SK-N-SH treated with all-trans-retinoic acid at 6 μM for 48 hours (cell line): ENCODE measurements around the gene FAM83E.

Experiments
- ARNTL ChIP-seq: fragments of 450-650 bp; formaldehyde crosslinking; IDR thresholded peaks from 2 replicates; pipeline ENCODE4 v1.5.0; 2020; ENCODE audit warnings: low read depth, mild to moderate bottlenecking, moderate library complexity, borderline replicate concordance
- BACH2 ChIP-seq: fragments of 250-450 bp; sonication (Bioruptor Pico); IDR thresholded peaks from 2 replicates; pipeline ENCODE4 v1.9.0; 2021; ENCODE audit warnings: mild to moderate bottlenecking, borderline replicate concordance
- CREB5 ChIP-seq: fragments of 250-450 bp; sonication (Bioruptor Pico); IDR thresholded peaks from 2 replicates; pipeline ENCODE4 v1.5.1; 2020; ENCODE audit warnings: low read depth, mild to moderate bottlenecking, moderate library complexity
- CSDC2 ChIP-seq: fragments of 250-450 bp; sonication (Bioruptor Pico); IDR thresholded peaks from 2 replicates; pipeline ENCODE4 v1.5.0; 2020; ENCODE audit warnings: mild to moderate bottlenecking, moderate library complexity
- CSRNP3 ChIP-seq: fragments of 250-450 bp; sonication (Bioruptor Pico); IDR thresholded peaks from 2 replicates; pipeline ENCODE4 v1.5.1; 2021; ENCODE audit warnings: mild to moderate bottlenecking, moderate library complexity
- GLIS3 ChIP-seq: fragments of 250-450 bp; sonication (Bioruptor Pico); IDR thresholded peaks from 2 replicates; pipeline ENCODE4 v1.5.0; 2020; ENCODE audit warnings: mild to moderate bottlenecking, moderate library complexity
- PATZ1 ChIP-seq: fragments of 250-450 bp; sonication (Bioruptor Pico); IDR thresholded peaks from 2 replicates; pipeline ENCODE4 v1.8.0; 2020; ENCODE audit warnings: mild to moderate bottlenecking, moderate library complexity, borderline replicate concordance
- RARB ChIP-seq: fragments of 250-450 bp; sonication (Bioruptor Pico); IDR thresholded peaks from 2 replicates; pipeline ENCODE4 v1.8.0; 2021; ENCODE audit warnings: mild to moderate bottlenecking, moderate library complexity
- SNAI2 ChIP-seq: fragments of 250-450 bp; sonication (Bioruptor Pico); IDR thresholded peaks from 2 replicates; pipeline ENCODE4 v1.5.0; 2020; ENCODE audit warnings: mild to moderate bottlenecking, moderate library complexity
- TCF4 ChIP-seq: fragments of 250-450 bp; sonication (Bioruptor Pico); IDR thresholded peaks from 2 replicates; pipeline ENCODE4 v1.8.0; 2021; ENCODE audit warnings: mild to moderate bottlenecking, moderate library complexity, borderline replicate concordance
- ZFP3 ChIP-seq: fragments of 250-450 bp; sonication (Bioruptor Pico); IDR thresholded peaks from 2 replicates; pipeline ENCODE4 v1.5.0; 2020; ENCODE audit warnings: mild to moderate bottlenecking, moderate library complexity
- ZFP30 ChIP-seq: fragments of 450-650 bp; formaldehyde crosslinking; IDR thresholded peaks from 2 replicates; pipeline ENCODE4 v1.5.0; 2022; ENCODE audit warnings: mild to moderate bottlenecking, moderate library complexity
- ZNF8 ChIP-seq: fragments of 450-650 bp; formaldehyde crosslinking; IDR thresholded peaks from 2 replicates; pipeline ENCODE4 v1.5.0; 2020; ENCODE audit warnings: mild to moderate bottlenecking, moderate library complexity

DNA sequence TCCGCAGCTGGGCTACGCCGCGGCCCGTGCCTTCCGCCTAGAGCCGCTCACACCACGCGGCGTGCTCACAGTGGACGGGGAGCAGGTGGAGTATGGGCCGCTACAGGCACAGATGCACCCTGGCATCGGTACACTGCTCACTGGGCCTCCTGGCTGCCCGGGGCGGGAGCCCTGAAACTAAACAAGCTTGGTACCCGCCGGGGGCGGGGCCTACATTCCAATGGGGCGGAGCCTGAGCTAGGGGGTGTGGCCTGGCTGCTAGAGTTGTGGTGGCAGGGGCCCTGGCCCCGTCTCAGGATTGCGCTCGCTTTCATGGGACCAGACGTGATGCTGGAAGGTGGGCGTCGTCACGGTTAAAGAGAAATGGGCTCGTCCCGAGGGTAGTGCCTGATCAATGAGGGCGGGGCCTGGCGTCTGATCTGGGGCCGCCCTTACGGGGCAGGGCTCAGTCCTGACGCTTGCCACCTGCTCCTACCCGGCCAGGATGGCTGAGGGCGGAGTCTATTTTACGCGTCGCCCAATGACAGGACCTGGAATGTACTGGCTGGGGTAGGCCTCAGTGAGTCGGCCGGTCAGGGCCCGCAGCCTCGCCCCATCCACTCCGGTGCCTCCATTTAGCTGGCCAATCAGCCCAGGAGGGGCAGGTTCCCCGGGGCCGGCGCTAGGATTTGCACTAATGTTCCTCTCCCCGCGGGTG lies 14.9 kb upstream of the FAM83E start:
- TF ChIP-seq ARNTL (no peak), ZFP30 (CRISPR knock-in tag) (no peak), ZFP3 (CRISPR knock-in tag) (no peak), PATZ1 (no peak), RARB (CRISPR knock-in tag) (no peak), CSDC2 (no peak), GLIS3 (CRISPR knock-in tag) (no peak), CREB5 (no peak), BACH2 (no peak), CSRNP3 (CRISPR knock-in tag) (no peak), ZNF8 (CRISPR knock-in tag) (no peak), TCF4 (no peak), SNAI2 (CRISPR knock-in tag) (no peak)
